WTC11 (cell line): ENCODE measurements around the gene IGFBP5. TPM values are rescaled to one million over a fixed set of nuclear protein-coding genes. Genes with fewer than 3 reads are reported as not detected.
A peak's percentile ranks its signal among the peaks of the same experiment; 100 is the strongest.

Source experiments
- ATAC-seq: fragments of 200-7000 bp; cut with Tn5 transposase; 2 replicates; pipeline ENCODE4 v1.10.0; 2021; ENCODE audit warnings: mild to moderate bottlenecking, moderate library complexity
- CTCF ChIA-PET: fragments of 300-600 bp; sonication (Branson Sonifier 250); formaldehyde crosslinking; loops from one replicate; lab custom pipeline; 2021; ENCODE audit warnings: antibody characterized with exemption; lab: Charles Lee
- POLR2A ChIA-PET: fragments of 350-600 bp; sonication (Branson Sonifier 250); formaldehyde crosslinking; loops from one replicate; lab custom pipeline; 2021; ENCODE audit warnings: antibody characterized with exemption; lab: Charles Lee
- DNase-seq: peaks from one replicate; pipeline ENCODE4 v3.0.0; 2021; ENCODE audit warnings: low spot score
- H3K27ac Mint-ChIP-seq: 2 replicates; pipeline ENCODE4 v1.8.0; 2021; ENCODE audit warnings: mixed read lengths
- H3K27me3 Mint-ChIP-seq: 2 replicates; pipeline ENCODE4 v1.8.0; 2021; ENCODE audit warnings: low read depth, mild to moderate bottlenecking, moderate library complexity, mixed read lengths
- H3K36me3 Mint-ChIP-seq: 2 replicates; pipeline ENCODE4 v1.8.0; 2021; ENCODE audit warnings: mixed read lengths
- H3K4me1 Mint-ChIP-seq: 2 replicates; pipeline ENCODE4 v1.8.0; 2022; ENCODE audit warnings: mixed read lengths
- H3K4me3 Mint-ChIP-seq: 2 replicates; pipeline ENCODE4 v1.8.0; 2021; ENCODE audit warnings: mild to moderate bottlenecking, moderate library complexity, mixed read lengths
- H3K9me3 Mint-ChIP-seq: 2 replicates; pipeline ENCODE4 v1.8.0; 2021; ENCODE audit warnings: mixed read lengths
- ATF1 ChIP-seq: sonication (generic); formaldehyde crosslinking; IDR thresholded peaks from 2 replicates; pipeline ENCODE4 v1.8.1; 2023; ENCODE audit warnings: mild to moderate bottlenecking, moderate library complexity, missing genetic modification reagents
- CREM ChIP-seq: sonication (generic); formaldehyde crosslinking; IDR thresholded peaks from 2 replicates; pipeline ENCODE4 v1.8.1; 2022; ENCODE audit warnings: mild to moderate bottlenecking, missing genetic modification reagents, moderate library complexity
- FOXP1 ChIP-seq: sonication (generic); formaldehyde crosslinking; IDR thresholded peaks from 2 replicates; pipeline ENCODE4 v1.8.0; 2022; ENCODE audit warnings: missing genetic modification reagents, mild to moderate bottlenecking, moderate library complexity, borderline replicate concordance
- GABPB1 ChIP-seq: sonication (generic); formaldehyde crosslinking; IDR thresholded peaks from 2 replicates; pipeline ENCODE4 v1.8.1; 2023; ENCODE audit warnings: mild to moderate bottlenecking, missing genetic modification reagents
- GRHL2 ChIP-seq: fragments of 250-450 bp; sonication (Bioruptor Pico); IDR thresholded peaks from 2 replicates; pipeline ENCODE4 v1.8.0; 2022; ENCODE audit warnings: mild to moderate bottlenecking, moderate library complexity; ENCODE audit not compliant: insufficient replicate concordance, severe bottlenecking
- GTF2I ChIP-seq: fragments of 250-450 bp; sonication (Bioruptor Pico); conservative IDR thresholded peaks from 2 replicates; pipeline ENCODE4 v1.4.0; 2021; ENCODE audit warnings: mild to moderate bottlenecking
- KAT7 ChIP-seq: sonication (generic); formaldehyde crosslinking; IDR thresholded peaks from 2 replicates; pipeline ENCODE4 v1.8.1; 2023; ENCODE audit warnings: missing genetic modification reagents, mild to moderate bottlenecking, borderline replicate concordance
- MXD4 ChIP-seq: fragments of 250-450 bp; sonication (Bioruptor Pico); IDR thresholded peaks from 2 replicates; pipeline ENCODE4 v1.8.0; 2021; ENCODE audit warnings: mild to moderate bottlenecking, moderate library complexity, borderline replicate concordance
- MYBL2 ChIP-seq: sonication (generic); formaldehyde crosslinking; IDR thresholded peaks from 2 replicates; pipeline ENCODE4 v1.8.1; 2023; ENCODE audit warnings: mild to moderate bottlenecking, moderate library complexity, missing genetic modification reagents
- NFATC4 ChIP-seq: fragments of 250-450 bp; sonication (Bioruptor Pico); IDR thresholded peaks from 2 replicates; pipeline ENCODE4 v1.9.0; 2021; ENCODE audit warnings: mild to moderate bottlenecking
- NFE2L1 ChIP-seq: sonication (generic); formaldehyde crosslinking; IDR thresholded peaks from 2 replicates; pipeline ENCODE4 v1.8.1; 2023; ENCODE audit warnings: missing genetic modification reagents
- ZNF121 ChIP-seq: sonication (generic); formaldehyde crosslinking; IDR thresholded peaks from 2 replicates; pipeline ENCODE4 v1.8.0; 2023; ENCODE audit warnings: missing genetic modification reagents
- ZNF317 ChIP-seq: sonication (generic); formaldehyde crosslinking; IDR thresholded peaks from 2 replicates; pipeline ENCODE4 v1.8.1; 2023; ENCODE audit warnings: low read depth, mild to moderate bottlenecking, moderate library complexity, missing genetic modification reagents, borderline replicate concordance
- ZNF416 ChIP-seq: fragments of 250-450 bp; sonication (Bioruptor Pico); IDR thresholded peaks from 2 replicates; pipeline ENCODE4 v1.9.0; 2021; ENCODE audit warnings: mild to moderate bottlenecking, inconsistent platforms
- ZNF423 ChIP-seq: fragments of 250-450 bp; sonication (Bioruptor Pico); IDR thresholded peaks from 2 replicates; pipeline ENCODE4 v2.1.2; 2022; ENCODE audit warnings: mild to moderate bottlenecking, moderate library complexity
- ZNF671 ChIP-seq: fragments of 250-450 bp; sonication (Bioruptor Pico); IDR thresholded peaks from 2 replicates; pipeline ENCODE4 v1.8.0; 2021; ENCODE audit warnings: mild to moderate bottlenecking
- total RNA-seq: library from RNA; stranded (reverse); gene quantifications from 3 replicates; pipeline ENCODE4 v1.2.3, GENCODE V29; 2021
- TF ChIP-seq, protein P1 (sequence below): sonication (generic); formaldehyde crosslinking; IDR thresholded peaks from 2 replicates; pipeline ENCODE4 v1.8.0; 2022; ENCODE audit warnings: mild to moderate bottlenecking, missing genetic modification reagents
- TF ChIP-seq, protein P2 (sequence below): sonication (generic); formaldehyde crosslinking; IDR thresholded peaks from 2 replicates; pipeline ENCODE4 v1.8.1; 2022; ENCODE audit warnings: low read depth, missing genetic modification reagents, borderline replicate concordance
- TF ChIP-seq, protein P3 (sequence below): sonication (generic); formaldehyde crosslinking; conservative IDR thresholded peaks from 2 replicates; pipeline ENCODE4 v1.8.1; 2022; ENCODE audit warnings: mild to moderate bottlenecking, missing genetic modification reagents
- TF ChIP-seq, protein P4 (sequence below): sonication (generic); formaldehyde crosslinking; conservative IDR thresholded peaks from 2 replicates; pipeline ENCODE4 v1.8.1; 2023; ENCODE audit warnings: mild to moderate bottlenecking, low read depth, missing genetic modification reagents, moderate library complexity
- TF ChIP-seq, protein P5 (sequence below): fragments of 250-450 bp; sonication (Bioruptor Pico); IDR thresholded peaks from 2 replicates; pipeline ENCODE4 v1.8.0; 2021; ENCODE audit warnings: mild to moderate bottlenecking
- TF ChIP-seq, protein P6 (sequence below): sonication (generic); formaldehyde crosslinking; IDR thresholded peaks from 2 replicates; pipeline ENCODE4 v1.8.0; 2022; ENCODE audit warnings: mild to moderate bottlenecking, missing genetic modification reagents
- TF ChIP-seq, protein P7 (sequence below): sonication (generic); formaldehyde crosslinking; IDR thresholded peaks from 2 replicates; pipeline ENCODE4 v1.8.1; 2022; ENCODE audit warnings: mild to moderate bottlenecking, missing genetic modification reagents, moderate library complexity, borderline replicate concordance

The IGFBP5 gene
- total RNA-seq, 1 experiment from 2014 or later = 5.3 TPM

DNA sequence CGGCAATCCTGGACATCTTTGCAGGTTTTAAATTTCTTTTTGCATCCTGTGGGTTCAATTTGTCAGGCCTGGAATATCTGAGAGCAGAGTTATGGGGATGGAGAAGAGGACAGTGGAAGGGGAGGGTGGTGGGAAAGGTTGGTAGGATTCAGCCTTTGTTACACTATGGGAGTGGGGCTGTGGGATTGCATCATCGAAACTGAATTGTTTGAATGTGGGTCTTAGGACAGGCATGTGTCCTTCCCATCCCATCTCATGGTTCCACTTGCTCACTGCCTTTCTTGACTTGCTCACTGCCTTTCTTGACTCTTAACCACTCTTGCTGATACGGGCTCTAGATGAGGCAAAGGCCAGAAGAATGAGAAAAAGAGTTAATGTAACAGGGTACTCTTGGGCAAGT lies 49.2 kb downstream of the IGFBP5 start:
- TF ChIP-seq ZNF671 = no peak
- no peak for TF ChIP-seq NFE2L1 (CRISPR knock-in tag)
- TF ChIP-seq ZNF423 = no peak
- no peak for TF ChIP-seq CREM
- TF ChIP-seq, protein P1, sequence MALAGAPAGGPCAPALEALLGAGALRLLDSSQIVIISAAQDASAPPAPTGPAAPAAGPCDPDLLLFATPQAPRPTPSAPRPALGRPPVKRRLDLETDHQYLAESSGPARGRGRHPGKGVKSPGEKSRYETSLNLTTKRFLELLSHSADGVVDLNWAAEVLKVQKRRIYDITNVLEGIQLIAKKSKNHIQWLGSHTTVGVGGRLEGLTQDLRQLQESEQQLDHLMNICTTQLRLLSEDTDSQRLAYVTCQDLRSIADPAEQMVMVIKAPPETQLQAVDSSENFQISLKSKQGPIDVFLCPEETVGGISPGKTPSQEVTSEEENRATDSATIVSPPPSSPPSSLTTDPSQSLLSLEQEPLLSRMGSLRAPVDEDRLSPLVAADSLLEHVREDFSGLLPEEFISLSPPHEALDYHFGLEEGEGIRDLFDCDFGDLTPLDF (CRISPR knock-in tag) = no peak
- DNase-seq = no peak

DNA sequence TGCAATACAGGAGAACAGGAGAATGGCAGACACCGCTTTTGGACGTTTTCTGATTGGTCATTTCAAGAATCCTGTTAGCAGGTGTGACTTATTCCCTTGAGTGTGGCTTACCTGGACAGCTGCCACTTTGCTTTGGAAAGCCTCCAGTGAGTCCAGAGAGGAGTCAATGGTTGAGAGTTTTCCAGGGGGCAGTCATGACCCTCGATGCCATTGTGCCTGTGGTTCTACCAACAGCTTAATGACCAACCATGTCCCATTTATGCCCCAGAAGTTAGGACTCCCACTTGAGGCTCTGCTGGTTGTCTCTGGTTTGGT lies 49.8 kb downstream of the IGFBP5 start:
- TF ChIP-seq, protein P2, sequence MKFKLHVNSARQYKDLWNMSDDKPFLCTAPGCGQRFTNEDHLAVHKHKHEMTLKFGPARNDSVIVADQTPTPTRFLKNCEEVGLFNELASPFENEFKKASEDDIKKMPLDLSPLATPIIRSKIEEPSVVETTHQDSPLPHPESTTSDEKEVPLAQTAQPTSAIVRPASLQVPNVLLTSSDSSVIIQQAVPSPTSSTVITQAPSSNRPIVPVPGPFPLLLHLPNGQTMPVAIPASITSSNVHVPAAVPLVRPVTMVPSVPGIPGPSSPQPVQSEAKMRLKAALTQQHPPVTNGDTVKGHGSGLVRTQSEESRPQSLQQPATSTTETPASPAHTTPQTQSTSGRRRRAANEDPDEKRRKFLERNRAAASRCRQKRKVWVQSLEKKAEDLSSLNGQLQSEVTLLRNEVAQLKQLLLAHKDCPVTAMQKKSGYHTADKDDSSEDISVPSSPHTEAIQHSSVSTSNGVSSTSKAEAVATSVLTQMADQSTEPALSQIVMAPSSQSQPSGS (CRISPR knock-in tag) = no peak
- TF ChIP-seq, protein P1 (CRISPR knock-in tag) = no peak
- TF ChIP-seq, protein P3, sequence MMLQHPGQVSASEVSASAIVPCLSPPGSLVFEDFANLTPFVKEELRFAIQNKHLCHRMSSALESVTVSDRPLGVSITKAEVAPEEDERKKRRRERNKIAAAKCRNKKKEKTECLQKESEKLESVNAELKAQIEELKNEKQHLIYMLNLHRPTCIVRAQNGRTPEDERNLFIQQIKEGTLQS (CRISPR knock-in tag) = no peak
- TF ChIP-seq GRHL2 = no peak
- TF ChIP-seq, protein P4, sequence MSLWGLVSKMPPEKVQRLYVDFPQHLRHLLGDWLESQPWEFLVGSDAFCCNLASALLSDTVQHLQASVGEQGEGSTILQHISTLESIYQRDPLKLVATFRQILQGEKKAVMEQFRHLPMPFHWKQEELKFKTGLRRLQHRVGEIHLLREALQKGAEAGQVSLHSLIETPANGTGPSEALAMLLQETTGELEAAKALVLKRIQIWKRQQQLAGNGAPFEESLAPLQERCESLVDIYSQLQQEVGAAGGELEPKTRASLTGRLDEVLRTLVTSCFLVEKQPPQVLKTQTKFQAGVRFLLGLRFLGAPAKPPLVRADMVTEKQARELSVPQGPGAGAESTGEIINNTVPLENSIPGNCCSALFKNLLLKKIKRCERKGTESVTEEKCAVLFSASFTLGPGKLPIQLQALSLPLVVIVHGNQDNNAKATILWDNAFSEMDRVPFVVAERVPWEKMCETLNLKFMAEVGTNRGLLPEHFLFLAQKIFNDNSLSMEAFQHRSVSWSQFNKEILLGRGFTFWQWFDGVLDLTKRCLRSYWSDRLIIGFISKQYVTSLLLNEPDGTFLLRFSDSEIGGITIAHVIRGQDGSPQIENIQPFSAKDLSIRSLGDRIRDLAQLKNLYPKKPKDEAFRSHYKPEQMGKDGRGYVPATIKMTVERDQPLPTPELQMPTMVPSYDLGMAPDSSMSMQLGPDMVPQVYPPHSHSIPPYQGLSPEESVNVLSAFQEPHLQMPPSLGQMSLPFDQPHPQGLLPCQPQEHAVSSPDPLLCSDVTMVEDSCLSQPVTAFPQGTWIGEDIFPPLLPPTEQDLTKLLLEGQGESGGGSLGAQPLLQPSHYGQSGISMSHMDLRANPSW (CRISPR knock-in tag) = no peak
- TF ChIP-seq ZNF416 (CRISPR knock-in tag) = no peak
- no peak for TF ChIP-seq KAT7 (CRISPR knock-in tag)
- TF ChIP-seq NFATC4 (CRISPR knock-in tag) = no peak
- TF ChIP-seq GABPB1 = no peak
- TF ChIP-seq, protein P5, sequence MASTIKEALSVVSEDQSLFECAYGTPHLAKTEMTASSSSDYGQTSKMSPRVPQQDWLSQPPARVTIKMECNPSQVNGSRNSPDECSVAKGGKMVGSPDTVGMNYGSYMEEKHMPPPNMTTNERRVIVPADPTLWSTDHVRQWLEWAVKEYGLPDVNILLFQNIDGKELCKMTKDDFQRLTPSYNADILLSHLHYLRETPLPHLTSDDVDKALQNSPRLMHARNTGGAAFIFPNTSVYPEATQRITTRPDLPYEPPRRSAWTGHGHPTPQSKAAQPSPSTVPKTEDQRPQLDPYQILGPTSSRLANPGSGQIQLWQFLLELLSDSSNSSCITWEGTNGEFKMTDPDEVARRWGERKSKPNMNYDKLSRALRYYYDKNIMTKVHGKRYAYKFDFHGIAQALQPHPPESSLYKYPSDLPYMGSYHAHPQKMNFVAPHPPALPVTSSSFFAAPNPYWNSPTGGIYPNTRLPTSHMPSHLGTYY = no peak
- no peak for TF ChIP-seq FOXP1 (CRISPR knock-in tag)
- TF ChIP-seq GTF2I (CRISPR knock-in tag) = no peak
- no peak for TF ChIP-seq ZNF121
- TF ChIP-seq, protein P6, sequence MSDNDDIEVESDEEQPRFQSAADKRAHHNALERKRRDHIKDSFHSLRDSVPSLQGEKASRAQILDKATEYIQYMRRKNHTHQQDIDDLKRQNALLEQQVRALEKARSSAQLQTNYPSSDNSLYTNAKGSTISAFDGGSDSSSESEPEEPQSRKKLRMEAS (CRISPR knock-in tag) = no peak
- TF ChIP-seq, protein P7, sequence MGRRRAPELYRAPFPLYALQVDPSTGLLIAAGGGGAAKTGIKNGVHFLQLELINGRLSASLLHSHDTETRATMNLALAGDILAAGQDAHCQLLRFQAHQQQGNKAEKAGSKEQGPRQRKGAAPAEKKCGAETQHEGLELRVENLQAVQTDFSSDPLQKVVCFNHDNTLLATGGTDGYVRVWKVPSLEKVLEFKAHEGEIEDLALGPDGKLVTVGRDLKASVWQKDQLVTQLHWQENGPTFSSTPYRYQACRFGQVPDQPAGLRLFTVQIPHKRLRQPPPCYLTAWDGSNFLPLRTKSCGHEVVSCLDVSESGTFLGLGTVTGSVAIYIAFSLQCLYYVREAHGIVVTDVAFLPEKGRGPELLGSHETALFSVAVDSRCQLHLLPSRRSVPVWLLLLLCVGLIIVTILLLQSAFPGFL = no peak
- TF ChIP-seq ATF1 (CRISPR knock-in tag) = no peak
- TF ChIP-seq ZNF317 = no peak
- TF ChIP-seq MXD4 = no peak
- no peak for TF ChIP-seq MYBL2 (CRISPR knock-in tag)
- ChIA-PET CTCF (no interaction called here), POLR2A (no interaction called here)
- no peak for ATAC-seq
- peaks cover 72% of the 10 kb centered on the region for H3K4me1 Mint-ChIP-seq
- no peak for DNase-seq
- peaks cover 72% of the 10 kb centered on the region for H3K36me3 Mint-ChIP-seq
- H3K27ac Mint-ChIP-seq = no peak overlapping the region
- H3K27me3 Mint-ChIP-seq = no peaks in the 10 kb centered on the region
- H3K9me3 Mint-ChIP-seq = peaks cover 12% of the 10 kb centered on the region
- H3K4me3 Mint-ChIP-seq = no peak overlapping the region

More for the DNA sequence above, 49.2 kb downstream of the IGFBP5 start:
- ATAC-seq = no peak
- peaks cover 75% of the 10 kb centered on the region for H3K4me1 Mint-ChIP-seq
- ChIA-PET CTCF (no interaction called here), POLR2A (no interaction called here)
- no peak overlapping the region for H3K4me3 Mint-ChIP-seq
- peaks cover 12% of the 10 kb centered on the region for H3K9me3 Mint-ChIP-seq
- H3K27ac Mint-ChIP-seq = peak overlapping the region; percentile 91
- H3K27me3 Mint-ChIP-seq = no peaks in the 10 kb centered on the region
- H3K36me3 Mint-ChIP-seq = peaks cover 68% of the 10 kb centered on the region
